Activated gamma-delta T cell (primary cell): ENCODE results near the gene PPP1R3E.

Experiments used
- DNase-seq: peaks from one replicate; lab custom pipeline; 2025; lab: John Stamatoyannopoulos, UW

PPP1R3E gene

GRCh38 chr14:23248601-23249000, 54.1 kb downstream of the PPP1R3E start:
- no peak for DNase-seq
